WTC11 (cell line): ENCODE results near the gene ACTRT2.

ENCODE experiments used
- CREB1 ChIP-seq: sonication (generic); formaldehyde crosslinking; IDR thresholded peaks from 2 replicates; pipeline ENCODE4 v1.8.0; 2023; ENCODE audit warnings: mild to moderate bottlenecking, missing genetic modification reagents
- CREM ChIP-seq: sonication (generic); formaldehyde crosslinking; IDR thresholded peaks from 2 replicates; pipeline ENCODE4 v1.8.1; 2022; ENCODE audit warnings: mild to moderate bottlenecking, missing genetic modification reagents, moderate library complexity
- NR2C2 ChIP-seq: sonication (generic); formaldehyde crosslinking; IDR thresholded peaks from 2 replicates; pipeline ENCODE4 v1.8.0; 2022; ENCODE audit warnings: mild to moderate bottlenecking, missing genetic modification reagents
- SP1 ChIP-seq: sonication (generic); formaldehyde crosslinking; conservative IDR thresholded peaks from 2 replicates; pipeline ENCODE4 v1.8.1; 2022; ENCODE audit warnings: missing genetic modification reagents
- TF ChIP-seq, protein P1 (sequence below): fragments of 200-600 bp; IDR thresholded peaks from 2 replicates; pipeline ENCODE4 v1.8.0; 2022; ENCODE audit warnings: antibody characterized with exemption
- TF ChIP-seq, protein P2 (sequence below): sonication (generic); formaldehyde crosslinking; IDR thresholded peaks from 2 replicates; pipeline ENCODE4 v1.8.1; 2022; ENCODE audit warnings: low read depth, missing genetic modification reagents, borderline replicate concordance
- TF ChIP-seq, protein P3 (sequence below): sonication (generic); formaldehyde crosslinking; IDR thresholded peaks from 2 replicates; pipeline ENCODE4 v1.8.0; 2023; ENCODE audit warnings: missing genetic modification reagents, mild to moderate bottlenecking, borderline replicate concordance
- TF ChIP-seq, protein P4 (sequence below): sonication (generic); formaldehyde crosslinking; conservative IDR thresholded peaks from 2 replicates; pipeline ENCODE4 v1.8.1; 2022; ENCODE audit warnings: mild to moderate bottlenecking, missing genetic modification reagents
- TF ChIP-seq, protein P5 (sequence below): sonication (generic); formaldehyde crosslinking; IDR thresholded peaks from 2 replicates; pipeline ENCODE4 v1.8.0; 2022; ENCODE audit warnings: mild to moderate bottlenecking, missing genetic modification reagents

DNA sequence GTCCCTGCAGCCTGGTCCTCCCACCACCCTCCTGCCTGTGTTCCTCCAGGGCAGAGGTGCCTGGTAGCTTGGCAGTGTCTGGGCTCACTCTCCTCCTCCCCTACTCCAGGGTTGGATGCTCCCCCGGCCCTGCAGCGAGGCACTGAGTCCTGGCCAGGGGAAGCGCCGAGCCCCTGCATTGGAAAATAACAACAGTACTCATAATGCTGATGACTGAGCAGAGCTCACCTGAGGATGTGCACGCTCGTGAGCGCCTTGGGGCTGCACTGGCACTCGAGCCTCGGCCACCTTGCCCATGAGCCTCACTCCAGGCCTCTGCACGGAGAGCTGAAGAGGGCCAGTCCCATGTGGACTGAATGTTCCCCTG, 6.0 kb upstream of the ACTRT2 start:
- TF ChIP-seq, protein P1, sequence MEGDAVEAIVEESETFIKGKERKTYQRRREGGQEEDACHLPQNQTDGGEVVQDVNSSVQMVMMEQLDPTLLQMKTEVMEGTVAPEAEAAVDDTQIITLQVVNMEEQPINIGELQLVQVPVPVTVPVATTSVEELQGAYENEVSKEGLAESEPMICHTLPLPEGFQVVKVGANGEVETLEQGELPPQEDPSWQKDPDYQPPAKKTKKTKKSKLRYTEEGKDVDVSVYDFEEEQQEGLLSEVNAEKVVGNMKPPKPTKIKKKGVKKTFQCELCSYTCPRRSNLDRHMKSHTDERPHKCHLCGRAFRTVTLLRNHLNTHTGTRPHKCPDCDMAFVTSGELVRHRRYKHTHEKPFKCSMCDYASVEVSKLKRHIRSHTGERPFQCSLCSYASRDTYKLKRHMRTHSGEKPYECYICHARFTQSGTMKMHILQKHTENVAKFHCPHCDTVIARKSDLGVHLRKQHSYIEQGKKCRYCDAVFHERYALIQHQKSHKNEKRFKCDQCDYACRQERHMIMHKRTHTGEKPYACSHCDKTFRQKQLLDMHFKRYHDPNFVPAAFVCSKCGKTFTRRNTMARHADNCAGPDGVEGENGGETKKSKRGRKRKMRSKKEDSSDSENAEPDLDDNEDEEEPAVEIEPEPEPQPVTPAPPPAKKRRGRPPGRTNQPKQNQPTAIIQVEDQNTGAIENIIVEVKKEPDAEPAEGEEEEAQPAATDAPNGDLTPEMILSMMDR, result no peak
- TF ChIP-seq NR2C2 (CRISPR knock-in tag) (no peak), SP1 (CRISPR knock-in tag) (no peak), CREB1 (CRISPR knock-in tag) (no peak), CREM (CRISPR knock-in tag) (no peak)
- TF ChIP-seq, protein P2, sequence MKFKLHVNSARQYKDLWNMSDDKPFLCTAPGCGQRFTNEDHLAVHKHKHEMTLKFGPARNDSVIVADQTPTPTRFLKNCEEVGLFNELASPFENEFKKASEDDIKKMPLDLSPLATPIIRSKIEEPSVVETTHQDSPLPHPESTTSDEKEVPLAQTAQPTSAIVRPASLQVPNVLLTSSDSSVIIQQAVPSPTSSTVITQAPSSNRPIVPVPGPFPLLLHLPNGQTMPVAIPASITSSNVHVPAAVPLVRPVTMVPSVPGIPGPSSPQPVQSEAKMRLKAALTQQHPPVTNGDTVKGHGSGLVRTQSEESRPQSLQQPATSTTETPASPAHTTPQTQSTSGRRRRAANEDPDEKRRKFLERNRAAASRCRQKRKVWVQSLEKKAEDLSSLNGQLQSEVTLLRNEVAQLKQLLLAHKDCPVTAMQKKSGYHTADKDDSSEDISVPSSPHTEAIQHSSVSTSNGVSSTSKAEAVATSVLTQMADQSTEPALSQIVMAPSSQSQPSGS (CRISPR knock-in tag), result no peak
- TF ChIP-seq, protein P3, sequence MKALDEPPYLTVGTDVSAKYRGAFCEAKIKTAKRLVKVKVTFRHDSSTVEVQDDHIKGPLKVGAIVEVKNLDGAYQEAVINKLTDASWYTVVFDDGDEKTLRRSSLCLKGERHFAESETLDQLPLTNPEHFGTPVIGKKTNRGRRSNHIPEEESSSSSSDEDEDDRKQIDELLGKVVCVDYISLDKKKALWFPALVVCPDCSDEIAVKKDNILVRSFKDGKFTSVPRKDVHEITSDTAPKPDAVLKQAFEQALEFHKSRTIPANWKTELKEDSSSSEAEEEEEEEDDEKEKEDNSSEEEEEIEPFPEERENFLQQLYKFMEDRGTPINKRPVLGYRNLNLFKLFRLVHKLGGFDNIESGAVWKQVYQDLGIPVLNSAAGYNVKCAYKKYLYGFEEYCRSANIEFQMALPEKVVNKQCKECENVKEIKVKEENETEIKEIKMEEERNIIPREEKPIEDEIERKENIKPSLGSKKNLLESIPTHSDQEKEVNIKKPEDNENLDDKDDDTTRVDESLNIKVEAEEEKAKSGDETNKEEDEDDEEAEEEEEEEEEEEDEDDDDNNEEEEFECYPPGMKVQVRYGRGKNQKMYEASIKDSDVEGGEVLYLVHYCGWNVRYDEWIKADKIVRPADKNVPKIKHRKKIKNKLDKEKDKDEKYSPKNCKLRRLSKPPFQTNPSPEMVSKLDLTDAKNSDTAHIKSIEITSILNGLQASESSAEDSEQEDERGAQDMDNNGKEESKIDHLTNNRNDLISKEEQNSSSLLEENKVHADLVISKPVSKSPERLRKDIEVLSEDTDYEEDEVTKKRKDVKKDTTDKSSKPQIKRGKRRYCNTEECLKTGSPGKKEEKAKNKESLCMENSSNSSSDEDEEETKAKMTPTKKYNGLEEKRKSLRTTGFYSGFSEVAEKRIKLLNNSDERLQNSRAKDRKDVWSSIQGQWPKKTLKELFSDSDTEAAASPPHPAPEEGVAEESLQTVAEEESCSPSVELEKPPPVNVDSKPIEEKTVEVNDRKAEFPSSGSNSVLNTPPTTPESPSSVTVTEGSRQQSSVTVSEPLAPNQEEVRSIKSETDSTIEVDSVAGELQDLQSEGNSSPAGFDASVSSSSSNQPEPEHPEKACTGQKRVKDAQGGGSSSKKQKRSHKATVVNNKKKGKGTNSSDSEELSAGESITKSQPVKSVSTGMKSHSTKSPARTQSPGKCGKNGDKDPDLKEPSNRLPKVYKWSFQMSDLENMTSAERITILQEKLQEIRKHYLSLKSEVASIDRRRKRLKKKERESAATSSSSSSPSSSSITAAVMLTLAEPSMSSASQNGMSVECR, result no peak
- TF ChIP-seq, protein P4, sequence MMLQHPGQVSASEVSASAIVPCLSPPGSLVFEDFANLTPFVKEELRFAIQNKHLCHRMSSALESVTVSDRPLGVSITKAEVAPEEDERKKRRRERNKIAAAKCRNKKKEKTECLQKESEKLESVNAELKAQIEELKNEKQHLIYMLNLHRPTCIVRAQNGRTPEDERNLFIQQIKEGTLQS (CRISPR knock-in tag), result no peak
- TF ChIP-seq, protein P5, sequence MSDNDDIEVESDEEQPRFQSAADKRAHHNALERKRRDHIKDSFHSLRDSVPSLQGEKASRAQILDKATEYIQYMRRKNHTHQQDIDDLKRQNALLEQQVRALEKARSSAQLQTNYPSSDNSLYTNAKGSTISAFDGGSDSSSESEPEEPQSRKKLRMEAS (CRISPR knock-in tag), result no peak
